ENCODE measurements around the gene C2CD4C. TPM values are rescaled to one million over a fixed set of nuclear protein-coding genes. Genes with fewer than 3 reads are reported as not detected.
"Not testable (repeated sequence)": the region's sequence is repeated elsewhere in the genome, so short reads cannot be mapped to it uniquely, and the experiment has no call there.

C2CD4C gene
- total and polyA plus RNA-seq, 2 donors (not counting 3 experiments of a cell fraction or from before 2014, with no cell fraction given) = 0.25 to 0.38 TPM

GRCh38 chr19:381901-382300 is 27.0 kb downstream of the C2CD4C start:
- H3K4me2 ChIP-seq (ENCODE audit: insufficient read depth, low read length); FAIRE-seq; H3K79me2 ChIP-seq (ENCODE audit: control insufficient read depth, insufficient read depth, low read length); H4K20me1 ChIP-seq (replicated peaks; ENCODE audit: control insufficient read depth, extremely low read depth, insufficient read depth, low read length); H3K9me1 ChIP-seq (replicated peaks; ENCODE audit: control insufficient read depth, extremely low read depth, insufficient read depth, low read length); H3K27ac ChIP-seq (ENCODE audit: insufficient read depth, low read depth, low read length); H3K4me3 ChIP-seq (replicated peaks in 1 of 3; ENCODE audit: insufficient read depth in 1 of 3, low read depth in 1 of 3, low read length in 3 of 3); H3K4me1 ChIP-seq (ENCODE audit: control insufficient read depth, extremely low read depth, insufficient read depth, low read length); H3K9ac ChIP-seq (replicated peaks; ENCODE audit: extremely low read depth, insufficient read depth, low read length); BruUV-seq (replicated peaks); H3K9me3 ChIP-seq (replicated peaks; ENCODE audit: control insufficient read depth, insufficient read depth, low read length); dilution Hi-C loops (cut with MboI; ENCODE audit: extremely low pct_ligation_motif_present, low sequenced_read_pairs); H2AFZ ChIP-seq (ENCODE audit: low read depth, low read length); DNase-seq (ENCODE audit: low read depth, low spot score); POLR2A ChIA-PET; H3K36me3 ChIP-seq (ENCODE audit: control insufficient read depth in 2 of 2, extremely low read depth in 1 of 2, insufficient read depth in 2 of 2, low read length in 2 of 2): not testable (repeated sequence)
- intact Hi-C loops (cut with micrococcal nuclease) = loop anchor here (10.0 kb wide), 1 partner anchor 103 kb away; no protein-coding TSS in a partner anchor
- CTCF ChIA-PET = interaction anchor here (1.2 kb wide), 1 partner anchor 125 kb away, joined by 3 read pairs; no protein-coding TSS in a partner anchor
- H3K27me3 ChIP-seq (ENCODE audit: control insufficient read depth in 2 of 2, insufficient read depth in 2 of 2, low read length in 2 of 2) = peaks cover 2 to 15% of the 10 kb centered on the region in 2 experiments

- CTCF ChIA-PET; H3K9me1 ChIP-seq (replicated peaks; ENCODE audit: control insufficient read depth, extremely low read depth, insufficient read depth, low read length); POLR2A ChIA-PET; H3K4me1 ChIP-seq (ENCODE audit: control insufficient read depth, extremely low read depth, insufficient read depth, low read length); H3K36me3 ChIP-seq (ENCODE audit: control insufficient read depth in 2 of 2, extremely low read depth in 1 of 2, insufficient read depth in 2 of 2, low read length in 2 of 2); DNase-seq (ENCODE audit: low read depth, low spot score); FAIRE-seq; H3K9me3 ChIP-seq (replicated peaks; ENCODE audit: control insufficient read depth, insufficient read depth, low read length); H3K9ac ChIP-seq (replicated peaks; ENCODE audit: extremely low read depth, insufficient read depth, low read length); dilution Hi-C loops (cut with MboI; ENCODE audit: extremely low pct_ligation_motif_present, low sequenced_read_pairs); H2AFZ ChIP-seq (ENCODE audit: low read depth, low read length); H3K4me3 ChIP-seq (replicated peaks in 1 of 3; ENCODE audit: insufficient read depth in 1 of 3, low read depth in 1 of 3, low read length in 3 of 3); H3K4me2 ChIP-seq (ENCODE audit: insufficient read depth, low read length); H4K20me1 ChIP-seq (replicated peaks; ENCODE audit: control insufficient read depth, extremely low read depth, insufficient read depth, low read length); BruUV-seq (replicated peaks); H3K27ac ChIP-seq (ENCODE audit: insufficient read depth, low read depth, low read length); H3K79me2 ChIP-seq (ENCODE audit: control insufficient read depth, insufficient read depth, low read length): not testable (repeated sequence)
- peaks cover 2 to 15% of the 10 kb centered on the region in 2 experiments for H3K27me3 ChIP-seq (ENCODE audit: control insufficient read depth in 2 of 2, insufficient read depth in 2 of 2, low read length in 2 of 2)
- intact Hi-C loops (cut with micrococcal nuclease) = loop anchor here (10.0 kb wide), 1 partner anchor 104 kb away; no protein-coding TSS in a partner anchor
These were observed 28.2 kb downstream of the C2CD4C start for GRCh38 chr19:380618-381219.

All from endothelial cell of umbilical vein (primary cell).